ENCODE data around the gene ASF1B.
A peak's percentile ranks its signal among the peaks of the same experiment; 100 is the strongest.

The ASF1B gene

GRCh38 chr19:14116525-14116917, 19.9 kb downstream of the ASF1B start:
- H3K27me3 ChIP-seq (ENCODE audit: insufficient read depth, low read length) = no peaks in the 10 kb centered on the region
- H2AFZ ChIP-seq (ENCODE audit: low read depth, low read length) = no peak overlapping the region
- H3K4me1 ChIP-seq (ENCODE audit: insufficient read depth, low read length) = peaks cover 38% of the 10 kb centered on the region
- H3K9me3 ChIP-seq (ENCODE audit: low read length) = no peaks in the 10 kb centered on the region
- peak overlapping the region; percentile 57 for H3K4me3 ChIP-seq (ENCODE audit: low read length)
- peaks cover 9% of the 10 kb centered on the region for H3K36me3 ChIP-seq (ENCODE audit: insufficient read depth, low read length)

GRCh38 chr19:14115756-14116155, 20.6 kb downstream of the ASF1B start:
- Histone ChIP-seq H3K27me3 (ENCODE audit: insufficient read depth, low read length) (no peaks in the 10 kb centered on the region), H3K4me3 (ENCODE audit: low read length) (peak overlapping the region; percentile 57), H2AFZ (ENCODE audit: low read depth, low read length) (no peak overlapping the region), H3K9me3 (ENCODE audit: low read length) (no peaks in the 10 kb centered on the region), H3K4me1 (ENCODE audit: insufficient read depth, low read length) (peaks cover 38% of the 10 kb centered on the region), H3K36me3 (ENCODE audit: insufficient read depth, low read length) (peaks cover 4% of the 10 kb centered on the region)

- Histone ChIP-seq H3K36me3 (ENCODE audit: insufficient read depth, low read length) (peaks cover 4% of the 10 kb centered on the region), H2AFZ (ENCODE audit: low read depth, low read length) (no peak overlapping the region), H3K4me1 (ENCODE audit: insufficient read depth, low read length) (peaks cover 38% of the 10 kb centered on the region), H3K9me3 (ENCODE audit: low read length) (no peaks in the 10 kb centered on the region), H3K27me3 (ENCODE audit: insufficient read depth, low read length) (no peaks in the 10 kb centered on the region), H3K4me3 (ENCODE audit: low read length) (no peak overlapping the region)
These were observed 21.5 kb downstream of the ASF1B start for GRCh38 chr19:14114854-14115253.

GRCh38 chr19:14114439-14114838, 21.9 kb downstream of the ASF1B start:
- Histone ChIP-seq H3K27me3 (ENCODE audit: insufficient read depth, low read length) (no peaks in the 10 kb centered on the region), H2AFZ (ENCODE audit: low read depth, low read length) (no peak overlapping the region)

GRCh38 chr19:14113762-14114414, 22.5 kb downstream of the ASF1B start:
- Histone ChIP-seq H3K36me3 (ENCODE audit: insufficient read depth, low read length) (peaks cover 4% of the 10 kb centered on the region), H3K4me1 (ENCODE audit: insufficient read depth, low read length) (peaks cover 31% of the 10 kb centered on the region), H2AFZ (ENCODE audit: low read depth, low read length) (no peak overlapping the region), H3K9me3 (ENCODE audit: low read length) (no peaks in the 10 kb centered on the region), H3K4me3 (ENCODE audit: low read length) (no peak overlapping the region), H3K27me3 (ENCODE audit: insufficient read depth, low read length) (no peaks in the 10 kb centered on the region)

More at GRCh38 chr19:14114439-14114838, 21.9 kb downstream of the ASF1B start:
- Histone ChIP-seq H3K4me3 (ENCODE audit: low read length) (no peak overlapping the region), H3K36me3 (ENCODE audit: insufficient read depth, low read length) (peaks cover 4% of the 10 kb centered on the region), H3K4me1 (ENCODE audit: insufficient read depth, low read length) (peaks cover 37% of the 10 kb centered on the region), H3K9me3 (ENCODE audit: low read length) (no peaks in the 10 kb centered on the region)

GRCh38 chr19:14112809-14113385, 23.5 kb downstream of the ASF1B start:
- H3K27me3 ChIP-seq (ENCODE audit: insufficient read depth, low read length) = no peaks in the 10 kb centered on the region
- H3K9me3 ChIP-seq (ENCODE audit: low read length) = no peaks in the 10 kb centered on the region
- no peak overlapping the region for H3K4me3 ChIP-seq (ENCODE audit: low read length)
- peaks cover 4% of the 10 kb centered on the region for H3K36me3 ChIP-seq (ENCODE audit: insufficient read depth, low read length)
- H3K4me1 ChIP-seq (ENCODE audit: insufficient read depth, low read length) = peaks cover 25% of the 10 kb centered on the region
- H2AFZ ChIP-seq (ENCODE audit: low read depth, low read length) = no peak overlapping the region

- Histone ChIP-seq H3K27me3 (ENCODE audit: insufficient read depth, low read length) (no peaks in the 10 kb centered on the region), H2AFZ (ENCODE audit: low read depth, low read length) (no peak overlapping the region), H3K4me3 (ENCODE audit: low read length) (no peak overlapping the region), H3K9me3 (ENCODE audit: low read length) (no peaks in the 10 kb centered on the region), H3K4me1 (ENCODE audit: insufficient read depth, low read length) (peaks cover 25% of the 10 kb centered on the region), H3K36me3 (ENCODE audit: insufficient read depth, low read length) (peaks cover 8% of the 10 kb centered on the region)
These were observed 24.2 kb downstream of the ASF1B start for GRCh38 chr19:14112051-14112808.

GRCh38 chr19:14111486-14111885, 24.9 kb downstream of the ASF1B start:
- Histone ChIP-seq H3K36me3 (ENCODE audit: insufficient read depth, low read length) (peaks cover 13% of the 10 kb centered on the region), H3K9me3 (ENCODE audit: low read length) (no peaks in the 10 kb centered on the region), H3K4me3 (ENCODE audit: low read length) (no peak overlapping the region), H3K27me3 (ENCODE audit: insufficient read depth, low read length) (no peaks in the 10 kb centered on the region), H2AFZ (ENCODE audit: low read depth, low read length) (no peak overlapping the region), H3K4me1 (ENCODE audit: insufficient read depth, low read length) (peaks cover 23% of the 10 kb centered on the region)

- Histone ChIP-seq H2AFZ (ENCODE audit: low read depth, low read length) (no peak overlapping the region), H3K9me3 (ENCODE audit: low read length) (no peaks in the 10 kb centered on the region), H3K27me3 (ENCODE audit: insufficient read depth, low read length) (no peaks in the 10 kb centered on the region), H3K4me1 (ENCODE audit: insufficient read depth, low read length) (peaks cover 14% of the 10 kb centered on the region), H3K36me3 (ENCODE audit: insufficient read depth, low read length) (peaks cover 19% of the 10 kb centered on the region), H3K4me3 (ENCODE audit: low read length) (no peak overlapping the region)
These were observed 25.7 kb downstream of the ASF1B start for GRCh38 chr19:14110650-14111049.

GRCh38 chr19:14107581-14108461, 28.6 kb downstream of the ASF1B start:
- Histone ChIP-seq H2AFZ (ENCODE audit: low read depth, low read length) (no peak overlapping the region), H3K4me3 (ENCODE audit: low read length) (no peak overlapping the region), H3K27me3 (ENCODE audit: insufficient read depth, low read length) (no peaks in the 10 kb centered on the region), H3K4me1 (ENCODE audit: insufficient read depth, low read length) (peaks cover 3% of the 10 kb centered on the region), H3K36me3 (ENCODE audit: insufficient read depth, low read length) (peaks cover 31% of the 10 kb centered on the region), H3K9me3 (ENCODE audit: low read length) (no peaks in the 10 kb centered on the region)

- Histone ChIP-seq H3K9me3 (ENCODE audit: low read length) (no peaks in the 10 kb centered on the region), H3K4me3 (ENCODE audit: low read length) (no peak overlapping the region), H3K36me3 (ENCODE audit: insufficient read depth, low read length) (peaks cover 38% of the 10 kb centered on the region), H3K27me3 (ENCODE audit: insufficient read depth, low read length) (no peaks in the 10 kb centered on the region), H3K4me1 (ENCODE audit: insufficient read depth, low read length) (no peaks in the 10 kb centered on the region), H2AFZ (ENCODE audit: low read depth, low read length) (no peak overlapping the region)
These were observed 29.5 kb downstream of the ASF1B start for GRCh38 chr19:14106840-14107239.

- H3K4me3 ChIP-seq (ENCODE audit: low read length) = no peak overlapping the region
- H3K9me3 ChIP-seq (ENCODE audit: low read length) = no peaks in the 10 kb centered on the region
- H3K36me3 ChIP-seq (ENCODE audit: insufficient read depth, low read length) = peaks cover 41% of the 10 kb centered on the region
- no peaks in the 10 kb centered on the region for H3K27me3 ChIP-seq (ENCODE audit: insufficient read depth, low read length)
- H2AFZ ChIP-seq (ENCODE audit: low read depth, low read length) = no peak overlapping the region
- H3K4me1 ChIP-seq (ENCODE audit: insufficient read depth, low read length) = no peaks in the 10 kb centered on the region
These were observed 30.7 kb downstream of the ASF1B start for GRCh38 chr19:14105680-14106079.

- Histone ChIP-seq H3K9me3 (ENCODE audit: low read length) (no peaks in the 10 kb centered on the region), H3K4me3 (ENCODE audit: low read length) (no peak overlapping the region), H3K27me3 (ENCODE audit: insufficient read depth, low read length) (no peaks in the 10 kb centered on the region), H3K4me1 (ENCODE audit: insufficient read depth, low read length) (no peaks in the 10 kb centered on the region), H3K36me3 (ENCODE audit: insufficient read depth, low read length) (peaks cover 46% of the 10 kb centered on the region), H2AFZ (ENCODE audit: low read depth, low read length) (no peak overlapping the region)
These were observed 33.1 kb downstream of the ASF1B start for GRCh38 chr19:14103310-14103709.
